Measurements from ENCODE around the gene GAA. TPM values are rescaled to one million over a fixed set of nuclear protein-coding genes. Genes with fewer than 3 reads are reported as not detected.
"Not testable (repeated sequence)": the region's sequence is repeated elsewhere in the genome, so short reads cannot be mapped to it uniquely, and the experiment has no call there.

The GAA gene
- total and polyA plus RNA-seq, 8 donors = 24.1 to 105 (median 36.9) TPM

DNA sequence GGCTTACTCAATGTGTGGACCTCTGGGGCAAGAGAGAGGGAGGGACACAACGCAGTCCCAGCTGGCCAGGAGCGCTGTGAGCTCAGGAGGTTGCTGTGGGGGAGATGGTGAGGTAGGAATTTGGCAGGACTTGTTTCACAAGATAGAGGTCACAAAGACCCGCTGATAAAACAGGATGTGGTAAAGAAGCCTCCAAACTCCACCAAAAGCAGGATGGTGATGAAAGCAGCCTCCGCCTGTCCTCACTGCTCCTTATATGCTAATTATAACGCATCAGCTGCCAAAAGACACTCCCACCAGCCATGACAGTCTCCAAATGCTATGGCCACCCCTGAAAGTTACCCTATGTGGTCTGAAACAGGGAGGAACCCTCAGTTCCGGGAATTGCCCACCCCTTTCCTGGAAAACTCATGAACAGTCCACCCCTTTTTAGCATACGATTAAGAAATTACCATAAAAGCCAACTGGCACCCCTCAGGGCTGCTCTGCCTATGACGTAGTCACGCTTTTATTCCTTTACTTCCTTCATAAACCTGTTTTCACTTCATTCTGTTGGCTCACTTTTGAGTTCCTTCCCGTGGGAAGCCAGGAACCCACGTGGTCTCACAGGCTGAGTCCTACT, 50.8 kb downstream of the GAA start:
- H3K36me3 ChIP-seq = no peaks in the 10 kb centered on the region
- peaks cover 0 to 35% of the 10 kb centered on the region in 2 donors for H3K4me1 ChIP-seq
- TF ChIP-seq, protein P1, sequence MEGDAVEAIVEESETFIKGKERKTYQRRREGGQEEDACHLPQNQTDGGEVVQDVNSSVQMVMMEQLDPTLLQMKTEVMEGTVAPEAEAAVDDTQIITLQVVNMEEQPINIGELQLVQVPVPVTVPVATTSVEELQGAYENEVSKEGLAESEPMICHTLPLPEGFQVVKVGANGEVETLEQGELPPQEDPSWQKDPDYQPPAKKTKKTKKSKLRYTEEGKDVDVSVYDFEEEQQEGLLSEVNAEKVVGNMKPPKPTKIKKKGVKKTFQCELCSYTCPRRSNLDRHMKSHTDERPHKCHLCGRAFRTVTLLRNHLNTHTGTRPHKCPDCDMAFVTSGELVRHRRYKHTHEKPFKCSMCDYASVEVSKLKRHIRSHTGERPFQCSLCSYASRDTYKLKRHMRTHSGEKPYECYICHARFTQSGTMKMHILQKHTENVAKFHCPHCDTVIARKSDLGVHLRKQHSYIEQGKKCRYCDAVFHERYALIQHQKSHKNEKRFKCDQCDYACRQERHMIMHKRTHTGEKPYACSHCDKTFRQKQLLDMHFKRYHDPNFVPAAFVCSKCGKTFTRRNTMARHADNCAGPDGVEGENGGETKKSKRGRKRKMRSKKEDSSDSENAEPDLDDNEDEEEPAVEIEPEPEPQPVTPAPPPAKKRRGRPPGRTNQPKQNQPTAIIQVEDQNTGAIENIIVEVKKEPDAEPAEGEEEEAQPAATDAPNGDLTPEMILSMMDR (IDR thresholded peaks at IDR 0.05) = no peak
- no peaks in the 10 kb centered on the region for H3K27me3 ChIP-seq
- H3K4me3 ChIP-seq = no peak overlapping the region
- H3K27ac ChIP-seq = peak overlapping the region in 1 of 2 donors; percentile 72
- intact Hi-C loops (cut with DNase I) = no loop called here
- H3K9me3 ChIP-seq = peaks cover 0 to 17% of the 10 kb centered on the region in 2 donors
- ATAC-seq = no peak
- no peak for DNase-seq

DNA sequence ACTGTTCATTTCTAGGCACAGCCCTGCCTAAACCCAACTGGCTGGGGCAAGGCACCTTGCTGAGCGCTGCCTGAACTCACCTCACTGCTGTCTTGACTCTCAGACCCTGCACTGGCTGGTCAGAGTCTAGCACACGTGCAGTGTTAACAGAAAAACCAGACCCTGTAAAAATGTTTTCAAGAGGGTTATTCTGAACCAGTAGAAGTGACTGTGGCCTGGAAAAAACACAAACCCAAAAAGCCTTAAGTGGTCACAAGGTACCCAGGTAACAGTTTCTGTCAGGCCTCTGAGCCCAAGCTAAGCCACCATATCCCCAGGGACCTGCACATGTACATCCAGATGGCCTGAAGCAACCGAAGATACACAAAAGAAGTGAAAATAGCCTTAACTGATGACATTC, 51.6 kb downstream of the GAA start:
- TF ChIP-seq, protein P1 (IDR thresholded peaks at IDR 0.05) = no peak
- H3K4me3 ChIP-seq = no peak overlapping the region
- DNase-seq = no peak
- H3K4me1 ChIP-seq = peaks cover 0 to 33% of the 10 kb centered on the region in 2 donors
- H3K9me3 ChIP-seq = peaks cover 0 to 17% of the 10 kb centered on the region in 2 donors
- no peak for ATAC-seq
- peak overlapping the region in 1 of 2 donors; percentile 72 for H3K27ac ChIP-seq
- H3K27me3 ChIP-seq = no peaks in the 10 kb centered on the region
- no peaks in the 10 kb centered on the region for H3K36me3 ChIP-seq
- intact Hi-C loops (cut with DNase I) = no loop called here

DNA sequence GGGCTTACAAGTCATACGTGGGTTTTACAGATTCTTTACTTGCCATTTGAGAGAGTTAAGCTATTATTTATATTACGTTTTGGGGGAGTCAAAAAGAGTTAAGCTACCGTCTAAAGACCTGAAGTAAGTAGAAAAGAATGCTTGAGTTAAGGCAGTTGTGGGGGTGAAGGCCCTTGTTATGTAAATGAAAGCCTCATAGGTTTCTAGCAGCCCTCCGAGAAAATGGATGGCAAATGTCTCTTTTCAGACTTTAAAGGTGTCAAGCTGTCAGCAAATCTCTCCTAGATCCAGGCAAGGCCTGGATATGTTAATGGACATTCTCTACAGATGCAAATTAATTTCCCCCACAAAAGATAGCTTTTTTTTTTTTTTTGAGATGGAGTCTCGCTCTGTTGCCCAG, 52.8 kb downstream of the GAA start:
- no peak for ATAC-seq
- no peak overlapping the region for H3K27ac ChIP-seq
- peaks cover 0 to 21% of the 10 kb centered on the region in 2 donors for H3K4me1 ChIP-seq
- TF ChIP-seq, protein P1 (IDR thresholded peaks at IDR 0.05) = no peak
- H3K9me3 ChIP-seq = peaks cover 0 to 17% of the 10 kb centered on the region in 2 donors
- intact Hi-C loops (cut with DNase I) = no loop called here
- no peaks in the 10 kb centered on the region for H3K36me3 ChIP-seq
- no peak overlapping the region for H3K4me3 ChIP-seq
- no peak for DNase-seq
- no peaks in the 10 kb centered on the region for H3K27me3 ChIP-seq

DNA sequence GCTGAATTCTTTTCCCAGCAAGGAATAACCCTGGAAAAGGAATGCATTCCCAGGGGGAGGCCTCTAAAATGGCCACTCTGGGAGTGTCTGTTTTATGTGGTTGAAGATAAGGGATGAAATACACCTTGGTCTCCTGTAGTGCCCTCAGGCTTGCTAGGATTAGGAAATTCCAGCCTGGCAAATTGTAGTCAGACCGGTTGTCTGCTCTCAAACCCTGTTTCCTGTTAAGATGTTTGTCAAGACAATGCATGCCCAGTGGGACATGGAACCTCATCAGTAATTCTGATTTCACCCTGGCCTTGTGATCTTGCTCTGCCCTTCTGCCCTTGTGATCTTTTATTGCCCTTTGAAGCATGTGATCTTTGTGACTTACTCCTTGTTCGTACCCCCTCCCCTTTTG, 54.2 kb downstream of the GAA start:
- H3K4me3 ChIP-seq = not testable (repeated sequence)

DNA sequence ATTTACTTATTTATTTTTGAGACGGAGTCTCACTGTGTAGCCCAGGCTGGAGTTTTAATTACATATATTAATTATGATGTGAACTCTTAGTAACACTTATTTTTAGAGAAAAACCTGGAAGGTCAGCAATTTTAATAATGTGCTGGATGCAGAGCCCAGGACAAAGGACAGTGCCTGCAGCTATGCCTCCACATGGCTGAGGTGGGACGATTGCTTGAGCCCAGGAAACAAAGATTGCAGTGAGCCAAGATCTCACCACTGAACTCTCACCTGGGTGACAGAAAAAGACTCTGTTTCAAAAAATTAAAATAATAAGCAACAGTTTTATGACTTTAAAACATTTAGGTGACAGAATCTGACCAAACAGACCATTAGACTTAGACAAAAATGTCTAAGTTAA, 57.5 kb downstream of the GAA start:
- TF ChIP-seq, protein P1 (IDR thresholded peaks at IDR 0.05) = no peak
- Histone ChIP-seq H3K4me3 (no peak overlapping the region), H3K27me3 (peaks cover 0 to 6% of the 10 kb centered on the region in 2 donors), H3K36me3 (no peaks in the 10 kb centered on the region), H3K4me1 (no peaks in the 10 kb centered on the region), H3K27ac (no peak overlapping the region), H3K9me3 (peaks cover 0 to 17% of the 10 kb centered on the region in 2 donors)
- intact Hi-C loops (cut with DNase I) = no loop called here
- DNase-seq (no peak), ATAC-seq (no peak)

More for the DNA sequence above, 54.2 kb downstream of the GAA start:
- intact Hi-C loops (cut with DNase I); DNase-seq; H3K27ac ChIP-seq; H3K27me3 ChIP-seq; H3K36me3 ChIP-seq; ATAC-seq: not testable (repeated sequence)
- Histone ChIP-seq H3K4me1 (peaks cover 0 to 19% of the 10 kb centered on the region in 2 donors), H3K9me3 (peaks cover 0 to 17% of the 10 kb centered on the region in 2 donors)

DNA sequence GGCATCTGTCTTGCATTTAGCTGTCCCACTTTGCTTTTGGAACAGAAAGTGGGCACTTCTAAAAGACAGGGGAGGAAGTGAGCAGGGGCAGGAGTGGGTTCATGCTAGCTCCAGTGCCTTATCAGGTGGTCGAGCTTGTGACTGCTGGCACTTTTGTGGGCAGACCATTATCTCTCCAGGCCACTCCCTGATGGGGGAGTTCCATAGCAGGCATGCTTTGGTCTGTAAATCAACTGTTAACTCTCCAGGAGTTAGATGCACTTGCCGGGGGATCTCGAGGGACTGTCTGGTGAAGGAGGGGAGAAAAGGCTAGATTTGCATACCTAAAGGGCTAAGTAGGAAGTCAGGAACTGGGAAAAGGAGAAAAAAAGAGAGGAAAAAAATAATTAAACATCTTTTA, 59.2 kb downstream of the GAA start:
- ATAC-seq = no peak
- DNase-seq = no peak
- intact Hi-C loops (cut with DNase I) = no loop called here
- Histone ChIP-seq H3K9me3 (peaks cover 0 to 11% of the 10 kb centered on the region in 2 donors), H3K4me1 (no peaks in the 10 kb centered on the region), H3K27me3 (peaks cover 0 to 6% of the 10 kb centered on the region in 2 donors), H3K36me3 (no peaks in the 10 kb centered on the region), H3K4me3 (no peak overlapping the region), H3K27ac (no peak overlapping the region)
- TF ChIP-seq, protein P1 (IDR thresholded peaks at IDR 0.05) = no peak
